IgD-negative memory B cell (primary cell): ENCODE results near the gene ARHGAP29. TPM values are rescaled to one million over a fixed set of nuclear protein-coding genes. Genes with fewer than 3 reads are reported as not detected.

Source experiments
- H3K27ac Mint-ChIP-seq, 3 donors: one replicate each; pipeline ENCODE4 v1.8.0; 2020 to 2022; ENCODE audit warnings: mild to moderate bottlenecking in 3 of 3, mixed read lengths in 3 of 3, moderate library complexity in 1 of 3
- H3K27me3 Mint-ChIP-seq: one replicate; pipeline ENCODE4 v1.8.0; 2021; ENCODE audit warnings: mixed read lengths
- H3K36me3 Mint-ChIP-seq: one replicate; pipeline ENCODE4 v1.8.0; 2020; ENCODE audit warnings: mild to moderate bottlenecking, mixed read lengths
- H3K4me1 Mint-ChIP-seq, 3 donors: one replicate each; pipeline ENCODE4 v1.8.0; 2020 to 2022; ENCODE audit warnings: mixed read lengths in 3 of 3, mild to moderate bottlenecking in 1 of 3
- H3K4me3 Mint-ChIP-seq, 4 donors: one replicate each; pipeline ENCODE4 v1.8.0; 2020 to 2022; ENCODE audit warnings: mild to moderate bottlenecking in 4 of 4, mixed read lengths in 4 of 4, moderate library complexity in 3 of 4
- H3K9me3 Mint-ChIP-seq, 3 donors: one replicate each; pipeline ENCODE4 v1.8.0; 2020 to 2021; ENCODE audit warnings: mixed read lengths in 3 of 3, mild to moderate bottlenecking in 1 of 3
- polyA plus RNA-seq: library from polyadenylated mRNA; unstranded; fragments of 300-500 nt; fragmentation: Illumina TruSeq; gene quantifications from one replicate; pipeline ENCODE4 v1.2.3, GENCODE V29; 2021

ARHGAP29 gene
- polyA plus RNA-seq, 1 donor from 2014 or later = not detected

DNA sequence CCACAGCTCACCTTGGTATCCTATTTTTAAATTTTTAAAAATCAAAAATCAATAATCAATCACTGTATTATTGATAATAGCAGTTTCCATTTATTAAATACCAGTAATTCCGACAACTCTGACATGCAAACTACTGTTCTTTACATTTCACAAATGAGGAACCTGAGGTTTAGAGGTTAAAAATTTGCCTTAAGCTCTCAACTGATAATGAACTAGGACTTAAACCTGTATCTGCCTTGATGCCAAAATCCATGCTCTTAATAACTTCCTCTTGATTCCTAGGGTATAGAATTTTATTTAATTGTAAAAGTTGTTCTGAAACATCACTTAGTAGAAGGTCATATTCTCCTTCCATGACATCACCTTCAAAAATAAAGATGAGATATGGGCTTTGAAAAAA, 5.6 kb downstream of the ARHGAP29 start:
- Mint-ChIP-seq H3K4me1 (peaks cover 0 to 7% (median 7%) of the 10 kb centered on the region in 3 donors), H3K27me3 (peaks cover 33% of the 10 kb centered on the region), H3K36me3 (no peaks in the 10 kb centered on the region), H3K9me3 (peaks cover 0 to 2% (median 0%) of the 10 kb centered on the region in 3 donors), H3K4me3 (no peak overlapping the region), H3K27ac (no peak overlapping the region)

GRCh38 chr1:94230920-94231319, 6.5 kb downstream of the ARHGAP29 start:
- Mint-ChIP-seq H3K36me3 (no peaks in the 10 kb centered on the region), H3K27me3 (peaks cover 25% of the 10 kb centered on the region), H3K4me1 (peaks cover 0 to 2% (median under 1%) of the 10 kb centered on the region in 3 donors), H3K27ac (no peak overlapping the region), H3K4me3 (no peak overlapping the region), H3K9me3 (peaks cover 0 to 2% (median 0%) of the 10 kb centered on the region in 3 donors)

- Mint-ChIP-seq H3K9me3 (peaks cover 0 to 2% (median 0%) of the 10 kb centered on the region in 3 donors), H3K27ac (no peak overlapping the region), H3K4me1 (no peaks in the 10 kb centered on the region), H3K27me3 (peaks cover 15% of the 10 kb centered on the region), H3K36me3 (no peaks in the 10 kb centered on the region), H3K4me3 (no peak overlapping the region)
These were observed 8.6 kb downstream of the ARHGAP29 start for GRCh38 chr1:94228640-94229375.

GRCh38 chr1:94227624-94228023, 9.8 kb downstream of the ARHGAP29 start:
- Mint-ChIP-seq H3K27me3 (peaks cover 8% of the 10 kb centered on the region), H3K9me3 (no peaks in the 10 kb centered on the region), H3K4me3 (no peak overlapping the region), H3K36me3 (no peaks in the 10 kb centered on the region), H3K27ac (no peak overlapping the region), H3K4me1 (no peaks in the 10 kb centered on the region)

- Mint-ChIP-seq H3K4me3 (no peak overlapping the region), H3K9me3 (no peaks in the 10 kb centered on the region), H3K27me3 (no peaks in the 10 kb centered on the region), H3K27ac (no peak overlapping the region), H3K36me3 (no peaks in the 10 kb centered on the region), H3K4me1 (no peaks in the 10 kb centered on the region)
These were observed 11.5 kb downstream of the ARHGAP29 start for GRCh38 chr1:94225845-94226244.

GRCh38 chr1:94218332-94218731, 19.1 kb downstream of the ARHGAP29 start:
- Mint-ChIP-seq H3K27me3 (peaks cover 4% of the 10 kb centered on the region), H3K4me1 (no peaks in the 10 kb centered on the region), H3K36me3 (no peaks in the 10 kb centered on the region), H3K9me3 (no peaks in the 10 kb centered on the region), H3K4me3 (no peak overlapping the region), H3K27ac (no peak overlapping the region)

DNA sequence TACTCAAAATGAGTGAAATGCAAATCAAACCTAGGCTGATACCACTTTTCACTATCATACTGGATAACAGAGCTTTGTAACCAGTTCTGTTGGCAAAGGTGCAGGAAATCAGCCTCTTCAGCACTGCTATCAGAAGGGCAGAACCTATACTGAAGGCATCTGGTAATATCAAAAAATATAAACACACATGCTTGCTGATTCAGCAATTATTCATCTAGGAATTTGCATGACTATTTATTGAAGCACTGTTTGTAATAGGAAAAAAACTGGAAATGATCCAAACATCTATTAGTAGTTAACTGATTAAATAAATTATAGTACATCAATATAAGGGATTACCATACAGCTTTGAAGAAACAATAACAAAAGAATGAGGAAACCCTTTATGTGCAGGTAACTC, 21.4 kb downstream of the ARHGAP29 start:
- no peaks in the 10 kb centered on the region for H3K36me3 Mint-ChIP-seq

GRCh38 chr1:94209982-94210381, 27.4 kb downstream of the ARHGAP29 start:
- H3K4me3 Mint-ChIP-seq = no peak overlapping the region
- H3K9me3 Mint-ChIP-seq = peaks cover 0 to 4% (median 3%) of the 10 kb centered on the region in 3 donors
- no peaks in the 10 kb centered on the region for H3K36me3 Mint-ChIP-seq
- H3K4me1 Mint-ChIP-seq = no peaks in the 10 kb centered on the region
- H3K27ac Mint-ChIP-seq = no peak overlapping the region
- H3K27me3 Mint-ChIP-seq = peaks cover 6% of the 10 kb centered on the region

More for the DNA sequence above, 21.4 kb downstream of the ARHGAP29 start:
- Mint-ChIP-seq H3K27ac (no peak overlapping the region), H3K27me3 (peaks cover 4% of the 10 kb centered on the region), H3K4me3 (no peak overlapping the region), H3K4me1 (no peaks in the 10 kb centered on the region), H3K9me3 (no peaks in the 10 kb centered on the region)

GRCh38 chr1:94209425-94209824, 28.0 kb downstream of the ARHGAP29 start:
- no peaks in the 10 kb centered on the region for H3K4me1 Mint-ChIP-seq
- H3K27me3 Mint-ChIP-seq = peaks cover 4% of the 10 kb centered on the region
- H3K36me3 Mint-ChIP-seq = no peaks in the 10 kb centered on the region
- no peak overlapping the region for H3K27ac Mint-ChIP-seq
- peaks cover 0 to 4% (median 3%) of the 10 kb centered on the region in 3 donors for H3K9me3 Mint-ChIP-seq
- H3K4me3 Mint-ChIP-seq = no peak overlapping the region

DNA sequence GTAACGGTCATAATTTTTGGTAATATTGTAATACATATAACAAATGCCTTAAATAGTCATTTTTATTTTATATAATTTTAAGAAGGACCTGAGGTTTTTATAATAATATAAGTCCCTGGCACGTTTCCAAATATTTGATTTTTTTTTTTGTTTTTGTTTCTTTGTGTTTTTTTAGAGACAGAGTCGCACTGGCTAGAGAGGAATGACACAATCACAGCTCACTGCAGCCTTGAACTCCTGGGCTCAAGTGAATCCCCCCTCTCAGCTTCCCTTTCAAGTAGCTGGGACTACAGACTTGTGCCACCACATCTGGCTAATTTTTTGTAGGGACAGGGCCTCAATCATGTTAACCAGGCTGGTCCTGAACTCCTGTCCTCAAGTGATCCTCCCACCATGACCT, 29.7 kb downstream of the ARHGAP29 start:
- no peak overlapping the region for H3K27ac Mint-ChIP-seq
- H3K27me3 Mint-ChIP-seq = peaks cover 4% of the 10 kb centered on the region
- H3K4me3 Mint-ChIP-seq = no peak overlapping the region
- H3K9me3 Mint-ChIP-seq = peaks cover 0 to 4% (median 3%) of the 10 kb centered on the region in 3 donors
- H3K36me3 Mint-ChIP-seq = no peaks in the 10 kb centered on the region
- no peaks in the 10 kb centered on the region for H3K4me1 Mint-ChIP-seq

DNA sequence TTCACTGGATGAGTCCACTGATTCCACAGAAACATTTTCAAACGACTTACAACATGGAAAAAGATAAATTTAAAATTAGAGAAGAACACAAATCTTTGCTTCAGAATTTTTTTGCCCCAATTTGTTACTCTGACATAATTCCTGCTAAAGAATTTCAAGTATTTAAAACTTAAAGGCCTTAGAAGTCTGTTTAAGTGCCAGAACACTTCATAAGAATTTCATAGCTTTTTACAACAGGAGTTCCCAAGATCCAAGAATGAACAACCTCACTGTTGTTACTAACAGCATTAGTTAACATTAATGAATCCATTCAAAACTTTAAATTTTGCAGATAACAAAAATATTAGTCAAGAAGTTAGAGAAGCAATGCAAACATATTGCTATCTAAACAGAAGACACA, 31.7 kb downstream of the ARHGAP29 start:
- H3K4me1 Mint-ChIP-seq = no peaks in the 10 kb centered on the region
- H3K36me3 Mint-ChIP-seq = no peaks in the 10 kb centered on the region
- no peak overlapping the region for H3K27ac Mint-ChIP-seq
- H3K4me3 Mint-ChIP-seq = no peak overlapping the region
- peaks cover 0 to 4% (median 3%) of the 10 kb centered on the region in 3 donors for H3K9me3 Mint-ChIP-seq
- peaks cover 7% of the 10 kb centered on the region for H3K27me3 Mint-ChIP-seq

GRCh38 chr1:94202241-94202640, 35.1 kb downstream of the ARHGAP29 start:
- Mint-ChIP-seq H3K9me3 (no peaks in the 10 kb centered on the region), H3K4me3 (no peak overlapping the region), H3K36me3 (no peaks in the 10 kb centered on the region), H3K27ac (no peak overlapping the region), H3K27me3 (peaks cover 3% of the 10 kb centered on the region), H3K4me1 (no peaks in the 10 kb centered on the region)

DNA sequence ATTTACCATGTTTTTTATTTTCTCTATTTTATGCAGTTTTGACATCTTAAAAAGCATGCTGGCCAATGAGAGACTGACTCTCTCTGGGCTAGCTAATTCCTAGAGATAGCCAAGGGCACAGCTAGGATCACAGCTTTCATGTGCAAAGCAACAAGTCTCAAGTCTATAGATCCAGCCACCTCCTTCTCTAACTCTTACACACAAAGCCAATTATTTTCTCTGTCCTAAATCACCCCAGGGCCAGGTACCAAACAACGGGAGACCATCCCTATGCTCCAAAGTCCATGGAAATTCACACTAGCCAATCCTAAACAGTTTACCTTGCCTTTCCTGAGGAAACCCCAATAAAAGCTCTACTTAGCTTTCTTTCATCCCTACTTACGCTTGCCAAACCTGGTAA, 38.0 kb downstream of the ARHGAP29 start:
- Mint-ChIP-seq H3K4me1 (no peaks in the 10 kb centered on the region), H3K9me3 (no peaks in the 10 kb centered on the region), H3K36me3 (peaks cover 1% of the 10 kb centered on the region), H3K4me3 (peak overlapping the region in 1 of 4 donors; percentile 14), H3K27ac (no peak overlapping the region), H3K27me3 (peaks cover 3% of the 10 kb centered on the region)

DNA sequence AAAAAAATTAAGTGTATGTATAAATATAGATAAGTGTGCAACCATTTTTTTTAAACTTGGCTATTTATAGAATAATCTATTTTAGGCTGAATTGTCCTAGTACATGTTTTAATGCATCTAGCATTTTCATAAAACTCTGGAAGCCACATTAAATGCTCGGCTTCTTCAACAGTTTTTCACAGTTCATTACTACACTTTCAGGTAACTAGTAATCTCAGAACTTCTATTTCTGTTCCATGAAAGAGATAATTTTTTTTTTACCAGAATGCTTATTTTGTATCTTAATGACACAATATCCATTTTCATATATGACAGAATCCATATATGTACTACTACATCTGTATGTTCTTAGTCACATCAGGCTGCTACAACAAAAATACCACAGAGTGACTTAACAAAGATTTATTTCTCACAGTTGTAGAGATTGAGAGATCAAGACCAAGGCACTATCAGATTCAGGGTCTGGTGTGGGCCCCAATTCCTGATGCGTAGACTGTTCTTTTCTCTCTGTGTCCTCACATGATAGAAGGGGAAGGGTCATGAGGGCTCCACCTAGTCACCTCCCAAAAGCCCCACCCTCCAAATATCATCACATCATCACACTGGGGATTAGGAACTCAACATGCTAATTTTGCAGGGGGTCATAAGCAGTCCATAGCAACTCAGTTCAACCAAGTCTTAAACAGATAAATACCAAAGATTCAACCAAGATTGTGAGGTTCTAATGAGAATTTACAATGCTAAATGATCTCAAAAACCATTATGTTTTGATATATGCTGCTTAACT, 43.1 kb downstream of the ARHGAP29 start:
- Mint-ChIP-seq H3K4me3 (no peak overlapping the region), H3K36me3 (peaks cover 1% of the 10 kb centered on the region), H3K27ac (no peak overlapping the region), H3K9me3 (peaks cover 0 to 3% (median 0%) of the 10 kb centered on the region in 3 donors), H3K4me1 (no peaks in the 10 kb centered on the region), H3K27me3 (peaks cover 3% of the 10 kb centered on the region)

DNA sequence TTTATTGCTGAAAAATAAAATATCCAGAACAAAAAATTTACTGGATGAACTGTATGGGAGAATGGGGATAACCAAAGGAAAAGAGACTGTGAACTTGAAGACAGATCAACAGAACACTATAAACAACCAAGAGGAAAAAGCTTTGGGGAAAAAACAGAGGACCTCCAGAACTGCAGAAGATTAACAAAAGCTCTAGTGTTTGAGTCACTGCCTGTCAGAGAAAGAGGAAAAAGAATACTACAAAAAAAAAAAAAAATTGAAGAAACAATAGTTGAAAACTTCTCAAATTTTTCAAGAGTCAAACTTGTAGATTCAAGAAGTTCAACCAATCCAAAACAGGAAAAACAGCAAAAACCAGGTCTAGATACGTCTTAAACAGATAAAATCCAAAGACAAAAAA, 44.3 kb downstream of the ARHGAP29 start:
- H3K4me1 Mint-ChIP-seq = no peaks in the 10 kb centered on the region
- H3K36me3 Mint-ChIP-seq = peaks cover 1% of the 10 kb centered on the region
- peaks cover 0 to 3% (median 0%) of the 10 kb centered on the region in 3 donors for H3K9me3 Mint-ChIP-seq
- H3K27ac Mint-ChIP-seq = no peak overlapping the region
- H3K27me3 Mint-ChIP-seq = peaks cover 3% of the 10 kb centered on the region
- H3K4me3 Mint-ChIP-seq = no peak overlapping the region
